Measurements from ENCODE around the gene SYNDIG1.

DNA sequence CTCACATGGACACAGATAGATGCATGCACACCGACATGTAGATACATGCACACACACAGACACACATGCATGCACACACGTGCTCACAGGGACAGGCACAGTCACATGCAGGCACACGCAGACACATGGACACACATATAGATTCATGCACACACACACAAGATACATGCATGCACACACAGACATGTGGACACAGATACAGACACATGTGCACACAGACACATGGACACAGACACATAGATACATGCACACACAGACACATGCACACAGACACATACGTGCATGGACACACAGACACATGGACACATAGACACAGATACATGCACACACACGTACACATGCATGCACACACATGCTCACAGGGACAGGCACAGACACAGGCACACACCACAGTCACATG is 19.8 kb downstream of the SYNDIG1 start:
- TF ChIP-seq, protein P1, sequence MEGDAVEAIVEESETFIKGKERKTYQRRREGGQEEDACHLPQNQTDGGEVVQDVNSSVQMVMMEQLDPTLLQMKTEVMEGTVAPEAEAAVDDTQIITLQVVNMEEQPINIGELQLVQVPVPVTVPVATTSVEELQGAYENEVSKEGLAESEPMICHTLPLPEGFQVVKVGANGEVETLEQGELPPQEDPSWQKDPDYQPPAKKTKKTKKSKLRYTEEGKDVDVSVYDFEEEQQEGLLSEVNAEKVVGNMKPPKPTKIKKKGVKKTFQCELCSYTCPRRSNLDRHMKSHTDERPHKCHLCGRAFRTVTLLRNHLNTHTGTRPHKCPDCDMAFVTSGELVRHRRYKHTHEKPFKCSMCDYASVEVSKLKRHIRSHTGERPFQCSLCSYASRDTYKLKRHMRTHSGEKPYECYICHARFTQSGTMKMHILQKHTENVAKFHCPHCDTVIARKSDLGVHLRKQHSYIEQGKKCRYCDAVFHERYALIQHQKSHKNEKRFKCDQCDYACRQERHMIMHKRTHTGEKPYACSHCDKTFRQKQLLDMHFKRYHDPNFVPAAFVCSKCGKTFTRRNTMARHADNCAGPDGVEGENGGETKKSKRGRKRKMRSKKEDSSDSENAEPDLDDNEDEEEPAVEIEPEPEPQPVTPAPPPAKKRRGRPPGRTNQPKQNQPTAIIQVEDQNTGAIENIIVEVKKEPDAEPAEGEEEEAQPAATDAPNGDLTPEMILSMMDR (IDR thresholded peaks at IDR 0.05) = no peak
- TF ChIP-seq POLR2A (IDR thresholded peaks at IDR 0.05) = no peak
- no peak for TF ChIP-seq EP300 (IDR thresholded peaks at IDR 0.05)
